22Rv1 (cell line): Measurements from ENCODE around the gene PHKB.

ENCODE experiments used
- H3K27ac ChIP-seq: fragments of 450-650 bp; 2 replicates; pipeline ENCODE4 v1.5.1; 2017
- CTCF ChIP-seq: fragments of 450-650 bp; IDR thresholded peaks from 2 replicates; pipeline ENCODE4 v1.5.1; 2017; ENCODE audit warnings: mild to moderate bottlenecking
- ZFX ChIP-seq: fragments of 450-650 bp; IDR thresholded peaks from 2 replicates; pipeline ENCODE4 v1.6.1; 2017; ENCODE audit warnings: antibody characterized with exemption, borderline replicate concordance

Gene PHKB

GRCh38 chr16:47625115-47625567 is 164.0 kb downstream of the PHKB start:
- no peak overlapping the region for H3K27ac ChIP-seq
- TF ChIP-seq CTCF: no peak
- TF ChIP-seq ZFX: no peak

- TF ChIP-seq ZFX (no peak), CTCF (no peak)
These were observed 165.1 kb downstream of the PHKB start for GRCh38 chr16:47626246-47626645.

GRCh38 chr16:47627085-47627639 is 166.0 kb downstream of the PHKB start:
- TF ChIP-seq ZFX (no peak), CTCF (no peak)
- no peak overlapping the region for H3K27ac ChIP-seq

More at GRCh38 chr16:47626246-47626645, 165.1 kb downstream of the PHKB start:
- no peak overlapping the region for H3K27ac ChIP-seq

GRCh38 chr16:47627721-47628120 is 166.6 kb downstream of the PHKB start:
- TF ChIP-seq ZFX (no peak), CTCF (no peak)
- no peak overlapping the region for H3K27ac ChIP-seq

GRCh38 chr16:47631131-47631530 is 170.0 kb downstream of the PHKB start:
- H3K27ac ChIP-seq: no peak overlapping the region
- TF ChIP-seq CTCF (no peak), ZFX (no peak)

GRCh38 chr16:47634126-47634525 is 173.0 kb downstream of the PHKB start:
- no peak for TF ChIP-seq ZFX
- TF ChIP-seq CTCF: no peak
- H3K27ac ChIP-seq: no peak overlapping the region

GRCh38 chr16:47634727-47635126 is 173.6 kb downstream of the PHKB start:
- no peak overlapping the region for H3K27ac ChIP-seq

More at GRCh38 chr16:47634727-47635126, 173.6 kb downstream of the PHKB start:
- no peak for TF ChIP-seq CTCF
- TF ChIP-seq ZFX: no peak
